Measurements from ENCODE around the gene CDK14.

CDK14 gene

DNA sequence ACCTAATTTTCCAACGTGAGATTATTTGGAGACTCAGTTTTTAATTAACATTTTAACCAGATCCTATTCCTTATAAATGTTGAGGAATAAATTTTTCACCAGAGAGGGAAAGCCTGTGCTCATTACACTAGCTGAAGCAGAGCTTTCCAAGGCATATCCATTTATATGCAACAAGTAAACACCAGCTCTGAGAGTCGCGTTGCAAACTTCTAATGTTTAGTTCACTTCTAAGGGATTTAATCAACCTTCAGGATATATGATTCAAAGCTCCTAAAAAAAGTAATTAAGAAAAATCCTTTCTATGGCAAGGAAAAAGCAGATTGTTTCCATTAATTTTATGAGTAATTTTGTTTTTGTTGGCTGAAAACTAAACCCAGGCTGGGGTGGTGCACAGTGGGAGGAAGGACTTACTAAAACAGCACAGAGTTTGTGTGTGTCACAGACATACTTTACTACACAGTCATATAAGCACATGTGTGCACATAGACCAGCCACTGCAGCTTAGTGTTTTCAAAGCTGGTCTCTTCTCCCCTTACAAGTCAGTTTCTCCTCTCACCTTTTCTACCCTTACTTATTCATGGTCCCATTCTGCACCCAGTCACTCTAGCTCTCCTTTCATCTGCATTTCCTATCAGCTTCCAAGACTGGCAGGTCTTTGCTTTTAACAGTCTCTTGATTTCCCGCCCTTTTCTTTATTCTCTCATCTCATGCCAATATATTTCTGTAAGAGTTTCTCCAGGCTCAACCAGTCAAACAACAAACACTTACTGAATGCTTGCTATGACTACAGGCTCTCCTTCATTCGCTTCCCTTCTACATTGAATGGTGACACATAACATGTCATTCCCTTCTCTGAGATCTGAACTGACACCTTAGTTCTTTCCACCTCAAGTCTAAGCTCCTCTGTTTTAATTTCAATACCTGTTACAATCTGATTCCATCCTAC is 587.0 kb downstream of the CDK14 start:
- DNase-seq = no peak

DNA sequence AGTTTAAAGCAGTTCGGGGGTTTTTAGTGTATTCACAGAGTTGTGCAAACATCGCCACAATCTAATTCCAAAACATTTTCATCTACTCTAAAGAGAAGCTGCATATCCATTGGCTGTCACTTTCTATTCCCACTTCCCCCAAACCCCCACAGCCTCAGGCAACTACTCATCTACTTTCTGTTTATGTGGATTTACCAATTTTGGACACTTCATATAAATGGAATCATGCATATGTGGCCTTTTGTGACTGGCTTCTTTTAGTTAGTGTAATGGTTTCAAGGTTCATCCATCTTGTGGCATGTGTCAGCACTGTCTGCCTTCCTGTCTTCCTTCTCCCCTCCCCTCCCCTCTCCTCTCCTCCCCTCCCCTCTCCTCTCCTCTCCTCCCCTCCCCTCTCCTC is 589.6 kb downstream of the CDK14 start:
- DNase-seq = no peak

DNA sequence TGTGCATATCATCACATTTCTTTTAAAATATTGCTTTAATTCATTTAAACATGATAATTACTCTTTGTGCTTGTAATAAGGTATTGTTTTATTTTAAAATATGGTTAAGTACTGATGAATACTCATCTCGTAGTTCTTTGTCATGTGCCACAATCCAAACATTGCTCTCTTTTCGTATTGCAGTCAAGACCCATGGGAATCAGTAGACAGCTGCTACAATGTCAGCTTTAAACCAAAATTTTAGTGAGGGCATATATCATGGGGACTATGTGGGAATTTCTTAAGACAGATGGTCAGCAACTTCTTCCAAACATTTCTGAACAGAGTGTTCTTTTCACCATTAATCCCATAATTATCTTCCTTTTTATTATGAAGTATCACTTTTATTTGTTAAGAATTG is 590.9 kb downstream of the CDK14 start:
- DNase-seq = no peak

DNA sequence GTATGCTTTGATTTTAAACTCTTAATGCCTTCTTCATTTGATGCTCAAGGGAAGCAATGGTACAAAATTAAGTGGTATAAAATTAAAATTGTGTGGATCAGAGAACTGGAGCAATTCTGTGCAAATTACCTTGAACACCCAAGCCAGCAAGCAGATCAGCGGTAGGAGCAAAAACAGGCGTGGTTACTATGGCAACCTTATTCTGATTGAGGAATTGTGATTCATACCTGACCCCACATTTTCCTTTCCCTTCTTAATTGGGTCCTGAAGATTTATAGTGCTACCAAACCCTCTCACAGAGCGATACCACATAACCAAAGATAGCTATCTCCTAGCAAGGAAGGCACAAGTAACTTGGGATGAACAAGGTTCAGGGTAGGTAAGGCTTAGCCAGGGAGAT is 595.6 kb downstream of the CDK14 start:
- DNase-seq = no peak

DNA sequence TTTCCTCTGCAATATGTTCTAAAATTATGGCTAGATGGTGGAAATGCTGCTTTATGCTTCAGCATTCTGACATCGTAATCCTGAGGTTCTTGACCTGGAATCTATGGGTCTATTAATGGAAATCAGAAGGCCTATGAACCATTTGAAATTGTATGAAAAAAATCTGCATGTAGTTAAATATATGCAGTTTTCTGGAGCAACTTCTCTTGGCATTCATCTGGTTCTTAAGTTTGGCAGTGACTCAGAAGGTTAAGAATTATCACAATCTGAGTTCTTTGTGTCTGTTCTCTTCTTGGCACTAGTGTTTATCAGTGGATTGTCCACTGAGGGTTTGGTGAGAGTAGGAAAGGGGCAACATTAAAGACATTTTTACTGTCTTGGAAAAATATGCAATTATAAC is 597.0 kb downstream of the CDK14 start:
- no peak for DNase-seq

DNA sequence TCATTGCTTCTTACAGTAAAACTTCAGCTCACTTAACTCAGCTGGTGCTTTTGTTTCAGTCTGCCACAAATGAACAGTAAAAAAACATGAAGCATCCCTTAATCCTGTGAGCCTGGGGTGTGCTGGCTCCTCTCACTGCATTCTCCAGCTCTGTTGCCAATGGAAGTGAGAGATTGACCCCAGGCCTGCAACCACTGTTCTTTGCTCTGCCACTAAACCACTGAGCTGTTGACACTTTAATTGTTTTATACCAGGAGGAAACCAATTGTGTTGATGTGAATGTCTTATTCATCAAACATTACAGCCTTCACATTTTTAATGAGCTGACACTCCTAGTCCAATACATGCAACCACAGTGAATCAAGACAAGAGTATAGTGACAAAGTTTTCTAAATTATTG is 598.7 kb downstream of the CDK14 start:
- no peak for DNase-seq

DNA sequence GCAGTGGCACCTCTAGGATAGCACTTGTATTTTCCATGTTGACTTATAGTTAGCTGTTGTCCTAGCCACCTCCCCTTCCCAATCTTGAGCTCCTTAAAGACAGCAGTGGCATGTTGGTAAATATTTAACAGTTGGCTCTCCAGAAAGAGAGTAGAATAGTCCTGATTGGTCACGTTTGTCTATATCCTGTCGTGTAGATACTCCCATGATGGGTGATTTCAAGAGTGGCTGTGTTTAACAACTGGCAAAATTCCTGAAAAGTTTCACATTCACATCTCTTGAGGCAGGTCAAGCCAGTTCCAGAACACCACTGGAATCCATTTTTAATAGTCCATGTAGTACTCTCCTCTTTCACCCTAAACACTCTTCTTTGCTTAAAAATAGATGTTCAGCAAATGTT is 599.9 kb downstream of the CDK14 start:
- no peak for DNase-seq

DNA sequence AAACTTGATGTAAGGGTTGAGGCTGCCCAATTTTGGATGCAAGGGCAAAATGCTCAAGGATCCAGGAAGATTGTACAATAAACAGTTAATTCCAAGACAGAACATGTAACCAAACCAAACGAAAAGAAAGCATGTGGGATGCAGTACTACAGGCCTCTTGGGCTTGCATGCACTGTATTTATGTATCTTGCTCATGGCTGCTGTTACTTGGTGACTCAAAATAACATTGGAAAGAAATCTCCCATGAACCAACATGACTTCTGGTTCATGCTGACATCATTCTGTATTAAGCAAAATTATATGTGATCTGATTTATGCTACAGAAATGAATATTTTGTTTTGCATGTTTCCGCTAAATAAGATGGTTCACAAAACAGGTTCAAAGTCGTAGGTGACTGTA is 602.2 kb downstream of the CDK14 start:
- DNase-seq = no peak

DNA sequence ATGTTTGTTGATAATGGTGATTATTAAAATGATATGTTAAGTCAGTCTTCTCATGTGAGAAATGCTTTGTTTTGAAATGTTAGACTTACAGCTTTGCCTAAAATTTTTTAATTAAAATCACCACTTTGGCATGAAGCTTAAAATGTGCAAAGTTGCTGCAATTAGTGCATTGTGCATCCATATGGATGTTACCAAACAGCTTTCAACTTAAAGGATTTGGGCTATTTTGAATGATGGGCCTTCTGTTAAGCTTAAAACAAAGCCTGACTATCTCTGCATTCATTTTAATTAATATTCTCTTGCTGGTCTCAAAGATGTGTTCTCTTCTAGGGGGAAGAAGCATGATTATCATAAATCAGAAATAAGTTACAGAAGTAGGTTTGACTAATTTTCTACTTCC is 603.5 kb downstream of the CDK14 start:
- DNase-seq = no peak

DNA sequence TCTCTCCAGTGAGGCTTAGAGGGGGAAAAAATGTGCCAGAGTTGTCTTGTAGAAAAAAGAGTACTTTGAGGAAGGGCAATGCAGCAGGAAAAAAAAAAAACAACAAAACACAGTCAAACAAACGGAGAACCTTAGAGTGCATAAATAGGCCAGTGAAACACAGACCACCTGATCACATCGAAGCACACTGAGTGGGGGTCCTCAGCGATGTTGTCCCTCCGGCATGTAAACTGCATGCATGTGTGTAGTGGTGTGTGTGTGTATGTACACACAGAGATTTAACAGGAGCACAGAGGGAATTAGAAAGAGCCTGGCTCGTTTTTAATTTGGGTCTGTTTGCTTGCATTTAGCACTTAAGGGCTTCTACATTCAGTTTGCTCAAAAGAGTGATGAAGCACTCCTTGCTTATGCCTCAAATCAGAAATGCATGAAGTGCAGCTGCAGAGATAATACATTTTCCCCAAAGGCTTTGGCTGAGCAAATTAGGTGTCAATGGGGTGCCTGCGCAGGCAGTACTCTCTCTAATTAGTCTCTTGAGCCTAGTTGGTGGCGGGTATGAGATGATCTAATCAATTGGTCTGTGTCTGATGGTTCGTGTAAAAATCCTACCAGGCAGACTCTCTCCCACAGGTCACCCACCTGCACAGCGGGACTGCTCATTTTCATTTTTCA is 605.5 kb downstream of the CDK14 start:
- no peak for DNase-seq

DNA sequence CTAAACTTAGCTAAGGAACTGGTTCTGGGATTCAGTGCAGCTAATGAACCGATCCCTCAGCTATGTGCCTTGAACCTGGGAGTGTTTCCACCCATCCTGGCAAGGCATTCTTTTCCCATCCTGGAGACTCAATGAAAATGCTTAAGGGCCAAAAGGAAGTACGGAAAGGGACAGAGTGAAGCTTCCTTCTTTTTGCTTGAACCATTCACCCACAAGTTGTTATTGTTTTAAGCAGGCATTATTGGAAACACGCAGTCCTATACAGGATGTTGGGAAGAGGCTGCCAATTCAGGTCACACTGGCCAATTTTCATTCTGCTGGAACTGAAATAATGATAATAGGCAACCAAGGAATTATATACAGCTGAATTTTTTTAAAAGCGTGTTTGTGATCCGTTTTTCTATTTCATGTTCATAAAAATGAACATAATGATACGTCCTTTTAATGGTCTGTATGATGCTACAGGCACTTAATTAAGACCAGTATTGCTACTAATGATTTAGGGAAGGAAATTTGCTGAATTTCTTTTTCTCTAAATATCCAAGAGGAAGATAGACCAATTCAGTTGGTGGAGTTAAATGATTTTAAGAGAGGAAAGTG is 610.3 kb downstream of the CDK14 start:
- DNase-seq = no peak

DNA sequence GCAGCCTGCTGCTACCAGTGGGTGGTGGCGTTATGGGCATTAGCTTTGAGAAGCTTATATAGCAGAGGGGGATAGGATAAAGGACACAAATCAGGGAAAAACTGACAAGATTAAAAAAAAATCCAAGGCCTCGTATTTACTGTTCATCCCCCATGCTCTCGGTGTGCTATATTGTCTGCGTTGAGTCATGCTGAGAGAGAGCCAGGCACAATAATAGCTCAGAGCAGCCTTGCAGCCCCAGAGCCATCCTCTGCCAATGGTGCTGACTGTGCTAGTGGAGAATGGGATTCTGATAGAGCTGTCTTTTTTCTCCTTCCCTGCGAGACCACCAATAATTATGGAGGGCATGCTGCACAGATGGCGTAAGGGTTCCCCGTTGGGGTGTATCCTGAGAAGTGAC is 616.5 kb downstream of the CDK14 start:
- no peak for DNase-seq

DNA sequence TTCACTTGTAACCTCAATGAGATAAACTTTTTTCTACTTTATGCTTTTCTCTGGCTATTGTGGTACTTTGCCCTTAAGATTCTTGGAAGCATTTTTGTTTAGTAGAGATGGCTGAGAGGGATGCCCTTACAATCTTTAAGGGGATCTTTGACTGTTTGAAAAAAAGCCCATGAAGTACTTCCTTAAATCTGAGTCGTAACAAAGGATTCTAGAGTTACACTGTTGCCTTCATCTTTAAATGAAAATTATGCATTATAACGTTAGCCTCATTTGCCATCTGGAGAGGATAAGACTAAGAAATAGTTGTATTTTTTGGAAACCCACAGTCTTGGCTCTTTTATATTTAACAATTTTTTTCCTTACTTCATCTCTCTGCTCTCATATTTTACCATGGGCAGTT is 630.3 kb downstream of the CDK14 start:
- no peak for DNase-seq

DNA sequence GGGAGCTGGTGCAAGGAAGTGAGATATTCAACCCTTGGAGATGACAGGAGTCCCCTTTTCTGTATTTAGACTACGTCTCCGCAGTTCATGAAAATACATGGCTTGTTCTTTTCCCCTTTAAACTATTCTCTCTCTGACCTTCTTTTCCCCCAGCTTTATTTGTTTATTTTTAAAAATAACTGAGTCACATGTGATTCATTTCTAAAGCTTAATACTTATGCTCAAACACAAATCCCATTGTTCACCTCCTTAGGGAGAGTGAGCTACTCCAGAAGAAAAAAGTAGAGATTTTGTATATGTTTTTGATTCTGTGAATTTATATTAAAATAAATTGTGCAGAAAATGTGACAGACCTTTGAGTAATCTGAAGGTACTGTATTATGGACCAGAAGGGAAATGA is 632.2 kb downstream of the CDK14 start:
- no peak for DNase-seq

DNA sequence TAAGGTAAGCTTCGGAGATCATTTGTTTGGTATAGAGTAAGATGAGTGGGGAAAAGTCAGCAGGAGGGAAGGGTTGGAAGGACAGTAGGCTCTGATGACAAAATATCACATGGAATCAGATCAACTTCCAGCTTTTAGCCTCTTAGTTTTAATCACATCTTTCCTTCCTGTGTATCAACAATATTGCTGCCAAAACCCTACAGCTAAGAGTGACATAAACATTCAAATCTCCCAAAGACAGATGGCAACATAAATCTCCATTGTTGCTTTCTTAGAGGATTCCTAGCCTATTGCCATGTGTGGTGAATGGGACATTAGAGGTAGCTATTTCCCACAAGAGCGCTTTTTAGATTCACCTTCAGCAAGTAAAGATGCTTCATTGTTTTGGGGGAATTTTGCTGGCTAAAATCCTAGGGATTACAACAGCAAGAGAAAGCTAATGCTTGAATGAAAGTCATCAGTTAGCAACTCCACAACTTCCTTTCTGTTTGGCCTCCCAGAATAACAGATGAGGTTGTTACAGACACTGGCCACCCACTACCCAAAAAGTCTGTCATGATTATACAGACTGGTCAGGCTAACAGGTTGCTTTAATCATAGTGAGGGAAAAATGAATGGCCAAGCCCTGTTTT is 632.9 kb downstream of the CDK14 start:
- no peak for DNase-seq

DNA sequence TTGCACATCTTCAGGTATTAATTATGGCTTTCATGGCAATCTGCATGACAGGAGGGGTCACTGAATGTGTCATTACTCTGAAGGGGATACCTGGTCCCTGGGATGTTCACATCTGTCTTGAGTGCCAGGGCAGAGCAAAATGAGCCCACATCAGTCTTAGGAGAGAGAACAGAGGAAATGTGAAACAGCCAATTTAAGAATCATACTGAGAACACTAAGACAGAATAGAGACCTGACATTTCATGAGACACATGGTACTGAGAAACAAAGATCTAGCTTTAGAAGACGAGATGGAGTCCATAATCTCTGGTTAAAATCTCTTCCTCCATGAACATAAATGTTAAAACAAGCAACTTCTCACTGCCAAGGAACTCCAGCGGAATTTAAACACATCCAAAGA is 634.0 kb downstream of the CDK14 start:
- DNase-seq = no peak

DNA sequence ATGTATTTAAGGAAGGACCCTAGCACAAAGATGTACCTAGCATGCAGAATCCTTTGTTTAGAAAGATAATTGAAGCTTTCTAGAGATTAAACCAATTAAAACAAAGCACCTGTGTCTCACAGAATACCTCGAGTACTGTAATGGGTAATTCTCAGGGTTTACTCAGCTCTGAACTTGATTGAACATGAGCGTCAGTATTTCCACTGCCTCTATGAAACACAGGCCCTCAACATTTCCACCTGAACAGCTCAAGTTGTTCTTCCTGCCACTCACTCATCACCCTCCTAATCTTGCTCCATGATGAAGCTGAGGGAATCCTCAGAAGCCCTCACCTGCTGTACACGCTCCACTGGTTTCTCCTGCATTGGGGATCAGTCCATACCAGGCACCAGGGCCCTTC is 634.4 kb downstream of the CDK14 start:
- no peak for DNase-seq

DNA sequence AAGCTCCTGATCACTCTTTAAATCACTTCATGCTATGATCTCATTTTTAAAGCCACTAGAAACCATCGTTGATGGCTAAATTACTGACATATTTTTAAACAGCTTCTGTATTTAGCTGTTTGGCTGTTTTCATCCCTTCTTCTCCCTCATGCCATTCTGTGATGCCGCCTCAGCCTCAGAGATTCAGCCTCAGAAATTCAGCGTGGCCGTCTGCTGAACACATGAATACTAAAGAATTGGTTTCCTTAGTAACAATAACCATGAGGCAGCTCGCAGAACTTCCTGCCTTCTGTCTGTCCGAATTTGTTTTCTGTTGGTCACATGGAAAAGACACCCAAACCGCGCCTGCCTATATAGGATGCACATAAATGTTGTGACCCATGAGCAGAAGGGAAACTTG is 637.1 kb downstream of the CDK14 start:
- DNase-seq = no peak

DNA sequence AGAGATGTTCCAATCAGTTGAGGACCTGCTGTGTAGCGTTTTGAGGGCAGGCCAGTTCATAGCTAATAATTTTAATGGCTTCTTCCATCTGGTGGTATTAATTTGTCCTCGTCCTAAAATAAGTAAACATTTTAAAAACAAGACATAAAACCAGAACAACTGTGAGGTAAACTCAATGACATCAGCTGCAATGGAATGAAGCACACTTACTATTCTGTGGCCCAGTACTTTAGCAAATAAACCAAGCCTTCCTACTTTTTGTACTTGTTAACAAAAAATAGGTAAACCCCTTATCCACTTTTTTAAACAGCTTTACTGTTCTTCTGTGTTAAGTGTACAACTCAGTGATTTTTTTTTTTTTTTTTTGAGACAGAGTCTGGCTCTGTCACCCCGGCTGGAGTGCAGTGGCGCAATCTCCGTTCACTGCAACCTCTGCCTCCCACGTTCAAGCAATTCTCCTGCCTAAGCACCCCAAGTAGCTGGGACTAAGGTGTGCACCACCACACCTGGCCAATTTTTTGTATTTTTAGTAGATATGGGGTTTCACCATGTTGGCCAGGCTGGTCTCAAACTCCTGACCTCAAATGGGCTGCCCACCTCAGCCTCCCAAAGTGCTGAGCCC is 639.2 kb downstream of the CDK14 start:
- no peak for DNase-seq

DNA sequence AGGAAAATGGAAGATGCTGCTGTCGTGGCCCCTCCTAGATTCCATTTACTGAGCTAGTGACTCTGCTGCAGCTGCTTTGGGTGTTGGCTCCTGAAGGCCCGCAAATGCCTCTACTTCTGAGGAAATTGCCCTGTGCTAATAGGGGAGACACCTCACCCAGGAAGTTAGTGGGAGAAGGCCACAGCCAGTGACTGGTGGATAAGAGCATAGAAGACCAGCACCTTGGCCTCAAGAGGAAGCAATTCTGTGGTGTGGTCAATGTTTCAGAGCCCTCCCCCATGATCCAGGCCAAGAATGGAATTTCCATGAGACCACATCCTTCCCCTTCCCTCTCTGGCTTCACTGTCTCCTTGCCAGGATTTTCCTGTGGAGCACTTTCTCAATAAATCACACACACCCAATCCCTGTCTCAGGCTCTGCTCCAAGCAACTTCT is 643.1 kb downstream of the CDK14 start:
- no peak for DNase-seq

DNA sequence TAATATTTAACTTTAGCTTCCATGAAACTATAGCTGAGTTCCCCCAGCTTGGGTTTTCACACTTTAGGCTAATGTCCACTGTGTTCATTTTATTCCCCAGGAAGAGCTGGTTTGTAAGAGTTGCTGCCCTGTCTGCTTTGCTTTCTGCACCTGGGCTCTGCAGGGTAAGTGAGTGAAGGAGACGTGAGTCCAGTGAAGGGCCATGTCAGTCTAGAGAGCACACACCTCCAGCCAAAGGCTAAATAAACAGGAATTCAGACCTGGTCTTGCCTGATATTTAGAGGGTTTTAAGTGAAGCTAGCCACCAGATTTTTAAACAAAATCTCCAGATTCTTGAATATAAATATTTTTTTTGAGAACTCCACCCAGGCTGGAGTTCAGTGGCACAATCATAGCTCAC is 643.7 kb downstream of the CDK14 start:
- DNase-seq = no peak

DNA sequence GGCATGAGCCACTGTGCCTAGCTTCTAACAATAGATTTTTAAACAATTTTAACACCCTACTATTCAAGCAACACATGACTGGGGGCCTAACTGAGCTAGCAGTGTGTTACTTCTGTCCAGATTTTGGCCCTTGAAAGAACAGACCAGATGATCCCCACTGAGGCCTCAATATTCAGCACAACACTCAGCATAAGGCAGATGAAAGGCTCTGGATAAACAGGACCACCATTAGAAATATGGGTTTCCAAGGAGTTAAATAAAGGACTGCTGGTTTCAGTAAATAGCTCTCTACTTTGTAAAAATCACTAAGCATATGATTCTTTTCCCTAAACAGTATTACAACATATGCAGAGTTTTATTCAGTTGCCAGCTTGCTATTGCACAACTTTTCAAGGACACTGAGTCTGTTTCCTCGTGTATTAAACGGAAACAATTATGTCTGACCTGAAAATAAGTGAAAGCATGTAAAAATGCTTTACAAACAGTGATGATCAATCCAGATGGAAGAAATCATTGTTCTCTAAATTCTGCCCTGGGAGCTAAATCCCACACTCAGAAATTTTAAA is 644.3 kb downstream of the CDK14 start:
- DNase-seq = no peak

Measured in activated CD4-positive, alpha-beta T cell treated with anti-CD3 and anti-CD28 coated beads, Interleukin-2, Interleukin-6, amounts not matched to agents 100 ng/mL and 50 ng/mL, durations not matched to agents 16 hours and 8 hours (primary cell).